ENCODE data around the gene SHISA8. TPM values are rescaled to one million over a fixed set of nuclear protein-coding genes. Genes with fewer than 3 reads are reported as not detected.

The SHISA8 gene
- polyA plus RNA-seq, 1 donor from 2014 or later, result 0.62 TPM

- Histone ChIP-seq H2AFZ (ENCODE audit: low read depth, low read length) (no peak overlapping the region), H3K79me2 (replicated peaks; ENCODE audit: insufficient read depth, low read length) (no peaks in the 10 kb centered on the region), H4K20me1 (ENCODE audit: insufficient read depth) (no peaks in the 10 kb centered on the region), H3K4me2 (ENCODE audit: low read length) (no peak overlapping the region), H3K27me3 (ENCODE audit: insufficient read depth, low read depth, low read length) (no peaks in the 10 kb centered on the region), H3K9me2 (ENCODE audit: insufficient read depth, low read length) (no peaks in the 10 kb centered on the region), H3K9me3 (ENCODE audit: low read length) (no peaks in the 10 kb centered on the region), H3F3A (ENCODE audit: insufficient read depth, low read length, poor library complexity, severe bottlenecking) (no peaks in the 10 kb centered on the region), H3K9ac (ENCODE audit: low read length) (no peak overlapping the region), H3K4me3 (ENCODE audit: low read length) (no peak overlapping the region), H3K36me3 (ENCODE audit: insufficient read depth, low read length) (no peaks in the 10 kb centered on the region), H3K27ac (ENCODE audit: low read length) (no peak overlapping the region)
- TF ChIP-seq MXI1 (conservative IDR thresholded peaks at IDR 0.05; ENCODE audit: poor library complexity, severe bottlenecking) (no peak), CTCF (IDR thresholded peaks at IDR 0.05; ENCODE audit: poor library complexity, severe bottlenecking) (no peak), REST (IDR thresholded peaks at IDR 0.05; ENCODE audit: borderline replicate concordance) (no peak), SMC3 (conservative IDR thresholded peaks at IDR 0.05; ENCODE audit: poor library complexity) (no peak), RAD21 (conservative IDR thresholded peaks at IDR 0.05) (no peak), EZH2 (IDR thresholded peaks at IDR 0.05; ENCODE audit: borderline replicate concordance, insufficient read depth, low read length, poor library complexity, severe bottlenecking) (no peak), TAF1 (IDR thresholded peaks at IDR 0.05; ENCODE audit: low read depth) (no peak), EP300 (conservative IDR thresholded peaks at IDR 0.05; ENCODE audit: poor library complexity, severe bottlenecking) (no peak), POLR2AphosphoS5 (IDR thresholded peaks at IDR 0.05) (no peak)
Measured at GRCh38 chr22:41963453-41964111, 48.7 kb upstream of the SHISA8 start.

- Histone ChIP-seq H3K4me3 (ENCODE audit: low read length) (no peak overlapping the region), H3K9me3 (ENCODE audit: low read length) (no peaks in the 10 kb centered on the region), H2AFZ (ENCODE audit: low read depth, low read length) (no peak overlapping the region), H3K9me2 (ENCODE audit: insufficient read depth, low read length) (no peaks in the 10 kb centered on the region), H3K9ac (ENCODE audit: low read length) (no peak overlapping the region), H3K79me2 (replicated peaks; ENCODE audit: insufficient read depth, low read length) (no peaks in the 10 kb centered on the region), H3K4me2 (ENCODE audit: low read length) (no peak overlapping the region), H3K27me3 (ENCODE audit: insufficient read depth, low read depth, low read length) (no peaks in the 10 kb centered on the region), H3K27ac (ENCODE audit: low read length) (no peak overlapping the region), H3K36me3 (ENCODE audit: insufficient read depth, low read length) (no peaks in the 10 kb centered on the region), H4K20me1 (ENCODE audit: insufficient read depth) (no peaks in the 10 kb centered on the region), H3F3A (ENCODE audit: insufficient read depth, low read length, poor library complexity, severe bottlenecking) (no peaks in the 10 kb centered on the region)
- TF ChIP-seq REST (IDR thresholded peaks at IDR 0.05; ENCODE audit: borderline replicate concordance) (no peak), EZH2 (IDR thresholded peaks at IDR 0.05; ENCODE audit: borderline replicate concordance, insufficient read depth, low read length, poor library complexity, severe bottlenecking) (no peak), POLR2AphosphoS5 (IDR thresholded peaks at IDR 0.05) (no peak), EP300 (conservative IDR thresholded peaks at IDR 0.05; ENCODE audit: poor library complexity, severe bottlenecking) (no peak), TAF1 (IDR thresholded peaks at IDR 0.05; ENCODE audit: low read depth) (no peak), SMC3 (conservative IDR thresholded peaks at IDR 0.05; ENCODE audit: poor library complexity) (no peak), CTCF (IDR thresholded peaks at IDR 0.05; ENCODE audit: poor library complexity, severe bottlenecking) (no peak), MXI1 (conservative IDR thresholded peaks at IDR 0.05; ENCODE audit: poor library complexity, severe bottlenecking) (no peak), RAD21 (conservative IDR thresholded peaks at IDR 0.05) (no peak)
Measured at GRCh38 chr22:41957941-41958556, 43.2 kb upstream of the SHISA8 start.

Measured in neural cell (in vitro differentiated cells).